GM06990 (cell line): ENCODE measurements around the gene AGBL4.

Source experiments
- DNase-seq: peaks from one replicate; pipeline ENCODE4 v3.0.0-alpha.2; 2011; ENCODE audit not compliant: insufficient read length; ENCODE audit errors: extremely low read depth
- H3K27me3 ChIP-seq: replicated peaks from 2 replicates; pipeline ENCODE4 v1.6.0; 2011; ENCODE audit warnings: low read length; ENCODE audit not compliant: control insufficient read depth, insufficient read depth
- H3K36me3 ChIP-seq: 2 replicates; pipeline ENCODE4 v1.5.1; 2011; ENCODE audit warnings: low read length; ENCODE audit not compliant: control insufficient read depth, insufficient read depth
- H3K4me3 ChIP-seq: replicated peaks from 2 replicates; pipeline ENCODE4 v1.5.1; 2011; ENCODE audit warnings: low read depth, mild to moderate bottlenecking, control low read depth, low read length
- TF ChIP-seq, protein P1 (sequence below): IDR thresholded peaks from 2 replicates; pipeline ENCODE4 v1.5.1; 2011; ENCODE audit warnings: low read length, control low read depth, mild to moderate bottlenecking, inconsistent platforms; ENCODE audit not compliant: insufficient read depth, poor library complexity, severe bottlenecking

The AGBL4 gene

GRCh38 chr1:48679859-48680258, 1343.9 kb downstream of the AGBL4 start:
- H3K27me3 ChIP-seq: no peaks in the 10 kb centered on the region; the same call in 1 of the 2 replicates
- H3K36me3 ChIP-seq: no peaks in the 10 kb centered on the region
- TF ChIP-seq, protein P1, sequence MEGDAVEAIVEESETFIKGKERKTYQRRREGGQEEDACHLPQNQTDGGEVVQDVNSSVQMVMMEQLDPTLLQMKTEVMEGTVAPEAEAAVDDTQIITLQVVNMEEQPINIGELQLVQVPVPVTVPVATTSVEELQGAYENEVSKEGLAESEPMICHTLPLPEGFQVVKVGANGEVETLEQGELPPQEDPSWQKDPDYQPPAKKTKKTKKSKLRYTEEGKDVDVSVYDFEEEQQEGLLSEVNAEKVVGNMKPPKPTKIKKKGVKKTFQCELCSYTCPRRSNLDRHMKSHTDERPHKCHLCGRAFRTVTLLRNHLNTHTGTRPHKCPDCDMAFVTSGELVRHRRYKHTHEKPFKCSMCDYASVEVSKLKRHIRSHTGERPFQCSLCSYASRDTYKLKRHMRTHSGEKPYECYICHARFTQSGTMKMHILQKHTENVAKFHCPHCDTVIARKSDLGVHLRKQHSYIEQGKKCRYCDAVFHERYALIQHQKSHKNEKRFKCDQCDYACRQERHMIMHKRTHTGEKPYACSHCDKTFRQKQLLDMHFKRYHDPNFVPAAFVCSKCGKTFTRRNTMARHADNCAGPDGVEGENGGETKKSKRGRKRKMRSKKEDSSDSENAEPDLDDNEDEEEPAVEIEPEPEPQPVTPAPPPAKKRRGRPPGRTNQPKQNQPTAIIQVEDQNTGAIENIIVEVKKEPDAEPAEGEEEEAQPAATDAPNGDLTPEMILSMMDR: no peak
- DNase-seq: no peak
- H3K4me3 ChIP-seq: no peak overlapping the region

GRCh38 chr1:48678710-48679505, 1344.8 kb downstream of the AGBL4 start:
- no peaks in the 10 kb centered on the region for H3K36me3 ChIP-seq

DNA sequence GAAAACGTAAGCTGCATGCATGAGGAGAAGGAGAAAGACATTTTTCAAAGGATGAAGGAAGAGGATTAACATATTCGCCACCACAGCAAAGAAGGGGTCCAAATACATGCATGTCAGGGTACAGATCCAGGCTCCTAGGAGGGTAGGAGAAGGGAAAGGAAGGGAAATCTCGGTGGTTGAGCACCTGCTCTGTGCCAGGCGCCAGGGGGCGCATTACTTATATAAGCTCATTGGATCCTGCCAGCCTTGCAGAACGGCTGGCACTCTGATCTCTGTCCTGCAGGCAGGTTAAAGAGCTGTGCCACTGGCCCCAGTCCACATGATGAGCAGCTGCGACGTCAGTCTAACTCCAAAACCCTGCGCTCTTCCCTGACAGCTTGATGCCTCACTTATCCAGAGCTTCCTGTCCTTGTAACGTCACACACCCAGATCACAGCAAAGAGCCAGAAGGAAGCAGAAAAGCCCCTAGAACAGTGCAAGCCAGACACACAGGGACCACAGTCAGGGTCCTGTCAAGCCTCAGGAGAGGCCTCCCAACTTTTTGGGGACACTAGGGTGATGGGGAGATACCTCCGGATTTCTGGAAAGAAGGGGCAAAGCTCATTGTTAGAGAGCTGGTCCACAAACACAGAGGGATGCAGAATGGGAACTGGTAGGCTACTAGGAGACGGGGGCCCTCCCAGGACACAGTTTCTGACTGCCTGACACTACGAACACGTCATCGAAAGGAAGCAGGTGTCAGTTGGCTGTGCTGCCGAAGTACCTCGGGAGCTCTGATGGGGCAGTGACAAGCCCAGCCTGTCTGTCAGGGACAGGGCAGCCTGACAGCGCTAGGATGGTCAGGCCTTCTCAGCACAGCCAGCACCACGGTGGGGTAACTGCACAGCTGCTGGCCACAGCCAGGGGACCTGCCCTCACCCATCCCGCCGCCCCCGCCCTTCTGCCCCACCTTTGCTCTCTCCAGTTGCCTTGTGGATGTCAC, 1346.2 kb downstream of the AGBL4 start:
- TF ChIP-seq, protein P1: peak; percentile 82

More at GRCh38 chr1:48678710-48679505, 1344.8 kb downstream of the AGBL4 start:
- Histone ChIP-seq H3K27me3 (no peaks in the 10 kb centered on the region; the same call in 1 of the 2 replicates), H3K4me3 (no peak overlapping the region)
- DNase-seq: no peak
- TF ChIP-seq, protein P1: no peak

GRCh38 chr1:48676822-48677221, 1346.9 kb downstream of the AGBL4 start:
- no peak for DNase-seq

More for the DNA sequence above, 1346.2 kb downstream of the AGBL4 start:
- Histone ChIP-seq H3K36me3 (no peaks in the 10 kb centered on the region), H3K4me3 (no peak overlapping the region), H3K27me3 (no peaks in the 10 kb centered on the region; the same call in 1 of the 2 replicates)
- DNase-seq: peak; percentile 28

DNA sequence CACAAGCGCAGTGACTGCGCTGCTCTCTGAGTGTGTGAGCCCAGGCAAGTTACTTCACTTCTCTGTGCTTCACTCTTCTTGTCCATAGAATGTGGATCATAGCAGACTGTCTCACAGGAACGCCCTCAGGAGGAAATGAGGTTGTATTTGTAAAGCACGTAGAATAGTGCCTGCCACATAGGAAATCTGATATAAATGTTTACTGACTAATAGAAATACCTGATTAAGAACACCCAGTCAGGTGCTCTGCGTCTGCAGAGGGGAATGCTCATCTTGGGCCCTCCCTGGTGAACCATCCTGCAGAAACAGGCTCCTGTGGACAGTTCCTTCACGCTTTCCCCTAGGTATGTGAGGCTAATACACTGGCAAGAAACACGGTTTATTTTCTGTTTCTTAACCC, 1347.4 kb downstream of the AGBL4 start:
- TF ChIP-seq, protein P1: no peak
- H3K4me3 ChIP-seq: no peak overlapping the region
- no peaks in the 10 kb centered on the region for H3K36me3 ChIP-seq
- H3K27me3 ChIP-seq: no peaks in the 10 kb centered on the region; the same call in 1 of the 2 replicates
- DNase-seq: no peak

More at GRCh38 chr1:48676822-48677221, 1346.9 kb downstream of the AGBL4 start:
- no peaks in the 10 kb centered on the region for H3K36me3 ChIP-seq
- TF ChIP-seq, protein P1: no peak
- H3K4me3 ChIP-seq: no peak overlapping the region
- H3K27me3 ChIP-seq: no peaks in the 10 kb centered on the region; the same call in 1 of the 2 replicates
